GM23248 (cell line): Measurements from ENCODE around the gene TAF8. TPM values are rescaled to one million over a fixed set of nuclear protein-coding genes. Genes with fewer than 3 reads are reported as not detected.

Source experiments
- DNase-seq: peaks from one replicate; pipeline ENCODE4 v3.0.0-alpha.2; 2015
- H2AFZ ChIP-seq: fragments of 200-600 bp; sonication (generic); 2 replicates; pipeline ENCODE4 v1.6.1; 2016; ENCODE audit warnings: antibody characterized with exemption
- H3F3A ChIP-seq: fragments of 200-600 bp; sonication (generic); 2 replicates; pipeline ENCODE4 v1.6.1; 2016; ENCODE audit warnings: mild to moderate bottlenecking, antibody characterized with exemption, mixed run types; ENCODE audit not compliant: insufficient read depth
- H3K27ac ChIP-seq: fragments of 200-600 bp; sonication (generic); 2 replicates; pipeline ENCODE4 v1.5.1; 2016; ENCODE audit warnings: mild to moderate bottlenecking
- H3K27me3 ChIP-seq: fragments of 200-600 bp; sonication (generic); replicated peaks from 2 replicates; pipeline ENCODE4 v1.6.1; 2016; ENCODE audit warnings: mild to moderate bottlenecking; ENCODE audit not compliant: insufficient read depth
- H3K36me3 ChIP-seq: fragments of 200-600 bp; sonication (generic); 2 replicates; pipeline ENCODE4 v1.6.1; 2016; ENCODE audit warnings: low read depth, mild to moderate bottlenecking
- H3K4me1 ChIP-seq: fragments of 200-600 bp; sonication (generic); 2 replicates; pipeline ENCODE4 v1.6.1; 2016; ENCODE audit warnings: mild to moderate bottlenecking; ENCODE audit not compliant: insufficient read depth
- H3K4me2 ChIP-seq: fragments of 200-600 bp; sonication (generic); one replicate; pipeline ENCODE4 v1.6.1; 2016; ENCODE audit warnings: mild to moderate bottlenecking; ENCODE audit not compliant: unreplicated experiment
- H3K4me3 ChIP-seq: fragments of 200-600 bp; sonication (generic); 2 replicates; pipeline ENCODE4 v1.5.1; 2016; ENCODE audit warnings: mild to moderate bottlenecking
- H3K79me2 ChIP-seq: fragments of 200-600 bp; sonication (generic); 2 replicates; pipeline ENCODE4 v1.6.1; 2016; ENCODE audit warnings: mild to moderate bottlenecking; ENCODE audit not compliant: insufficient read depth
- H3K9ac ChIP-seq: fragments of 200-600 bp; sonication (generic); 2 replicates; pipeline ENCODE4 v1.6.1; 2016; ENCODE audit warnings: mild to moderate bottlenecking
- H3K9me2 ChIP-seq: fragments of 200-600 bp; sonication (generic); 2 replicates; pipeline ENCODE4 v1.6.1; 2016; ENCODE audit warnings: mixed run types, mild to moderate bottlenecking, moderate library complexity; ENCODE audit not compliant: insufficient read depth
- H3K9me3 ChIP-seq: fragments of 200-600 bp; sonication (generic); one replicate; pipeline ENCODE4 v1.6.1; 2017; ENCODE audit warnings: low read depth
- H4K20me1 ChIP-seq: fragments of 200-600 bp; sonication (generic); 2 replicates; pipeline ENCODE4 v1.6.0; 2016; ENCODE audit not compliant: insufficient read depth
- EZH2 ChIP-seq: fragments of 200-600 bp; sonication (generic); IDR thresholded peaks from 2 replicates; pipeline ENCODE4 v1.6.1; 2018; ENCODE audit warnings: antibody characterized with exemption, mild to moderate bottlenecking; ENCODE audit not compliant: insufficient read depth, poor library complexity, severe bottlenecking
- EZH2phosphoT487 ChIP-seq: fragments of 200-600 bp; sonication (generic); IDR thresholded peaks from 2 replicates; pipeline ENCODE4 v1.6.1; 2018; ENCODE audit warnings: antibody characterized with exemption, moderate library complexity, mild to moderate bottlenecking, low read depth; ENCODE audit not compliant: insufficient read depth
- WGBS, 2 experiments: methylation state at CpG; one replicate each; pipeline ENCODE4 v1.1.6; 2015 to 2017; ENCODE audit warnings: low lambda C conversion rate in 2 of 2, low coverage in 1 of 2; ENCODE audit errors: missing lambda C conversion rate in 2 of 2; 5-methylcytosine and 5-hydroxymethylcytosine counted together
- in situ Hi-C: fragments of 300-500 bp; cut with MboI; formaldehyde crosslinking; loops from 2 replicates; pipeline ENCODE4 v1.15.0; 2020
- polyA plus RNA-seq: library from polyadenylated mRNA; unstranded; fragments of >200 nt; fragmentation: Nextera tagmentation; extraction: Ambion mirVana; gene quantifications from 2 replicates; pipeline ENCODE4 v1.2.1, GENCODE V29; 2016
- total RNA-seq: library from RNA; depleted of rRNA; stranded (reverse); fragments of >200 nt; shearing (Covaris generic); gene quantifications from 2 replicates; pipeline ENCODE4 v1.2.3, GENCODE V29; 2014

The TAF8 gene
- total and polyA plus RNA-seq, 2 experiments from 2014 or later: 7.4 to 8.6 TPM

- Histone ChIP-seq H3K36me3 (no peaks in the 10 kb centered on the region), H3K9ac (no peak overlapping the region), H3K79me2 (no peaks in the 10 kb centered on the region), H3K9me3 (no peaks in the 10 kb centered on the region), H3K4me2 (no peak overlapping the region), H3K9me2 (no peaks in the 10 kb centered on the region), H3K27me3 (no peaks in the 10 kb centered on the region), H3K4me1 (no peaks in the 10 kb centered on the region), H4K20me1 (no peaks in the 10 kb centered on the region), H3F3A (no peaks in the 10 kb centered on the region), H3K27ac (no peak overlapping the region), H2AFZ (no peak overlapping the region), H3K4me3 (no peak overlapping the region)
- no peak for DNase-seq
- in situ Hi-C loops: no loop called here
- 93 to 100% methylated on average over 2 of the region's 2 CpGs for WGBS, 2 experiments
- no peak for TF ChIP-seq EZH2phosphoT487
- TF ChIP-seq EZH2: no peak
Observed at GRCh38 chr6:42108071-42108470, 57.7 kb downstream of the TAF8 start.

GRCh38 chr6:42110683-42111082, 60.4 kb downstream of the TAF8 start:
- H3K36me3 ChIP-seq: no peaks in the 10 kb centered on the region
- H3K79me2 ChIP-seq: no peaks in the 10 kb centered on the region
- H3K27me3 ChIP-seq: no peaks in the 10 kb centered on the region
- H3K4me2 ChIP-seq: no peak overlapping the region
- DNase-seq: no peak
- no peaks in the 10 kb centered on the region for H3K4me1 ChIP-seq
- WGBS, 2 experiments: 84% methylated on average over 3 of the region's 3 CpGs
- in situ Hi-C loops: no loop called here
- no peaks in the 10 kb centered on the region for H3K9me2 ChIP-seq
- H4K20me1 ChIP-seq: no peaks in the 10 kb centered on the region
- no peaks in the 10 kb centered on the region for H3F3A ChIP-seq
- TF ChIP-seq EZH2phosphoT487 (no peak), EZH2 (no peak)
- H3K9ac ChIP-seq: no peak overlapping the region
- no peak overlapping the region for H3K27ac ChIP-seq
- no peak overlapping the region for H3K4me3 ChIP-seq
- H2AFZ ChIP-seq: no peak overlapping the region
- H3K9me3 ChIP-seq: no peaks in the 10 kb centered on the region

GRCh38 chr6:42112351-42112750, 62.0 kb downstream of the TAF8 start:
- H3K36me3 ChIP-seq: no peaks in the 10 kb centered on the region
- H3K9me3 ChIP-seq: no peaks in the 10 kb centered on the region
- WGBS, 2 experiments: 96 to 100% methylated on average over 1 of the region's 1 CpG
- H3K27ac ChIP-seq: no peak overlapping the region
- H4K20me1 ChIP-seq: no peaks in the 10 kb centered on the region
- H3K4me3 ChIP-seq: no peak overlapping the region
- DNase-seq: no peak
- H3K9ac ChIP-seq: no peak overlapping the region
- H2AFZ ChIP-seq: no peak overlapping the region
- TF ChIP-seq EZH2: no peak
- no peak for TF ChIP-seq EZH2phosphoT487
- H3K9me2 ChIP-seq: no peaks in the 10 kb centered on the region
- no peaks in the 10 kb centered on the region for H3K4me1 ChIP-seq
- no peaks in the 10 kb centered on the region for H3K79me2 ChIP-seq
- no peaks in the 10 kb centered on the region for H3F3A ChIP-seq
- no peaks in the 10 kb centered on the region for H3K27me3 ChIP-seq
- in situ Hi-C loops: no loop called here
- no peak overlapping the region for H3K4me2 ChIP-seq

- Histone ChIP-seq H3K36me3 (no peaks in the 10 kb centered on the region), H3K4me3 (no peak overlapping the region), H4K20me1 (no peaks in the 10 kb centered on the region), H3K9me3 (no peaks in the 10 kb centered on the region), H3F3A (no peaks in the 10 kb centered on the region), H3K27ac (no peak overlapping the region), H3K4me2 (no peak overlapping the region), H3K9me2 (no peaks in the 10 kb centered on the region), H3K4me1 (peaks cover 12% of the 10 kb centered on the region), H3K79me2 (no peaks in the 10 kb centered on the region), H3K9ac (no peak overlapping the region), H2AFZ (no peak overlapping the region), H3K27me3 (no peaks in the 10 kb centered on the region)
- WGBS, 2 experiments: 68 to 69% methylated on average over 5 of the region's 5 CpGs
- in situ Hi-C loops: no loop called here
- TF ChIP-seq EZH2phosphoT487 (no peak), EZH2 (no peak)
- DNase-seq: peak; percentile 20
Observed at GRCh38 chr6:42113936-42114636, 63.8 kb downstream of the TAF8 start.
